HepG2 (cell line): ENCODE measurements around the gene PRAC1.

Source experiments
- CREB1 ChIP-seq, 2 experiments: fragments of 450-650 bp in 1 of 2; IDR thresholded peaks; 2 replicates each; pipeline ENCODE4 v1.6.1; 2016 to 2017; ENCODE audit warnings: control low read depth in 1 of 2, mild to moderate bottlenecking in 1 of 2, missing compliant biosample characterization in 1 of 2, missing genetic modification characterization in 1 of 2
- ISX ChIP-seq: sonication (generic); formaldehyde crosslinking; conservative IDR thresholded peaks from 2 replicates; pipeline ENCODE4 v1.5.0; 2020; ENCODE audit warnings: missing genetic modification reagents
- NBN ChIP-seq: fragments of 450-650 bp; conservative IDR thresholded peaks from 2 replicates; pipeline ENCODE4 v1.6.1; 2017
- NFKBIZ ChIP-seq: IDR thresholded peaks from 2 replicates; pipeline ENCODE4 v1.6.1; 2018; ENCODE audit warnings: missing genetic modification reagents, missing compliant biosample characterization
- POLR2AphosphoS5 ChIP-seq: IDR thresholded peaks from 2 replicates; pipeline ENCODE4 v1.6.1; 2012; ENCODE audit warnings: low read depth, low read length
- THAP9 ChIP-seq: sonication (generic); formaldehyde crosslinking; IDR thresholded peaks from 2 replicates; pipeline ENCODE4; 2020; ENCODE audit warnings: missing genetic modification reagents, mild to moderate bottlenecking, borderline replicate concordance
- ZSCAN31 ChIP-seq: sonication (generic); formaldehyde crosslinking; IDR thresholded peaks from 2 replicates; pipeline ENCODE4 v1.5.0; 2020; ENCODE audit warnings: low read depth, mild to moderate bottlenecking, missing genetic modification reagents

DNA sequence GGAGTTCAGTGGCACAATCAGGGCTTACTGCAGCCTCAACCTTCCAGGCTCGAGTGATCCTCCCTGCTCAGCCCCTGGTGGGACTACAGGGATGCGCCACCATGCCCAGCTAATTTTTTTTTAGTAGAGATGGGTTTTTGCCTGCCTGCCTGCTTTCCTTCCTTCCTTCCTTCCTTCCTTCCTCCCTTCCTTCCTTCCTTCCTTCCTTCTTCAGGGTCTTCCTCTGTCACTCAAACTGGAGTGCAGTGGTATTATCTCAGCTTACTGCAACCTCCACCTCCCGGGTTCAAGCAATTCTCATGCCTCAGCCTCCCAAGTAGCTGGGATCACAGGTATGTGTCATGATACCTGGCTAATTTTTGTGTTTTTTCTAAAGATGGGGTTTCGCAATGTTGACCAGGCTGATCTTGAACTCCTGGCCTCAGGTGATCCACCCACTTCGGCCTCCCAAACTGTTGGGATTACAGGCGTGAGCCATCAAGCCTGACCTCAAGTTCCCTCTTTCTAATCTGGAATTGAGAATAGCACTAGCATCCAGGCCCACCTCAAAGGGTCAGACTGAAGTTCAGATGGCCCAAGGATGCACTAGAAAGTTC is 45.3 kb downstream of the PRAC1 start:
- TF ChIP-seq NFKBIZ (CRISPR knock-in tag), result no peak
- TF ChIP-seq THAP9 (CRISPR knock-in tag), result no peak
- TF ChIP-seq CREB1 (IDR thresholded peaks at IDR 0.05), result no peak
- no peak for TF ChIP-seq CREB1 (CRISPR knock-in tag; IDR thresholded peaks at IDR 0.05)
- TF ChIP-seq NBN, result no peak
- no peak for TF ChIP-seq ISX (CRISPR knock-in tag)
- TF ChIP-seq ZSCAN31, result no peak
- no peak for TF ChIP-seq POLR2AphosphoS5
